CD4-positive, alpha-beta memory T cell (primary cell): ENCODE data around the gene PODNL1. TPM values are rescaled to one million over a fixed set of nuclear protein-coding genes. Genes with fewer than 3 reads are reported as not detected.

Experiments used
- CTCF ChIA-PET: fragments of 350-600 bp; sonication (Branson Sonifier 250); formaldehyde crosslinking; loops from one replicate; lab custom pipeline; 2021; ENCODE audit warnings: inconsistent platforms; ENCODE audit not compliant: partially characterized antibody; lab: Charles Lee
- POLR2A ChIA-PET: fragments of 350-600 bp; sonication (Branson Sonifier 250); formaldehyde crosslinking; loops from one replicate; lab custom pipeline; 2021; ENCODE audit not compliant: partially characterized antibody; lab: Charles Lee
- DNase-seq, 5 donors: peaks; one replicate each; pipeline versions ENCODE4 v3.0.0 to v3.0.0-alpha.2; 2020 to 2022; ENCODE audit warnings: mixed read lengths in 1 of 5
- H3K27ac ChIP-seq: one replicate; pipeline ENCODE4 v1.7.0; 2013; ENCODE audit warnings: low read depth, low read length
- H3K27me3 ChIP-seq: 2 replicates; pipeline ENCODE4 v1.7.0; 2013; ENCODE audit warnings: mild to moderate bottlenecking, low read length, moderate library complexity; ENCODE audit not compliant: insufficient read depth
- H3K36me3 ChIP-seq: 2 replicates; pipeline ENCODE4 v1.7.0; 2013; ENCODE audit warnings: mild to moderate bottlenecking, low read length, moderate library complexity; ENCODE audit not compliant: insufficient read depth
- H3K4me1 ChIP-seq: 2 replicates; pipeline ENCODE4 v1.7.0; 2013; ENCODE audit warnings: mild to moderate bottlenecking, low read length, moderate library complexity; ENCODE audit not compliant: insufficient read depth
- H3K4me3 ChIP-seq, 2 donors: one replicate each; pipeline ENCODE4 v1.7.0; 2013; ENCODE audit warnings: low read length in 2 of 2, mild to moderate bottlenecking in 1 of 2
- H3K9me3 ChIP-seq, 2 donors: one replicate each; pipeline ENCODE4 v1.7.0; 2013; ENCODE audit warnings: low read length in 2 of 2, control low read depth in 1 of 2; ENCODE audit not compliant: control insufficient read depth in 1 of 2
- H3K27ac Mint-ChIP-seq, 7 donors: one replicate each; pipeline ENCODE4 v1.8.0; 2020 to 2021; ENCODE audit warnings: mixed read lengths in 7 of 7, mild to moderate bottlenecking in 6 of 7, inconsistent platforms in 3 of 7, moderate library complexity in 3 of 7
- H3K27me3 Mint-ChIP-seq, 2 donors: one replicate each; pipeline ENCODE4 v1.8.0; 2020 to 2021; ENCODE audit warnings: mixed read lengths in 2 of 2
- H3K36me3 Mint-ChIP-seq, 2 donors: one replicate each; pipeline ENCODE4 v1.8.0; 2020 to 2021; ENCODE audit warnings: mixed read lengths in 2 of 2, inconsistent platforms in 1 of 2, mild to moderate bottlenecking in 1 of 2
- H3K4me1 Mint-ChIP-seq, 4 donors: one replicate each; pipeline ENCODE4 v1.8.0; 2020 to 2021; ENCODE audit warnings: mixed read lengths in 4 of 4, mild to moderate bottlenecking in 1 of 4
- H3K4me3 Mint-ChIP-seq, 8 donors: one replicate each; pipeline ENCODE4 v1.8.0; 2020 to 2021; ENCODE audit warnings: mixed read lengths in 8 of 8, mild to moderate bottlenecking in 7 of 8, moderate library complexity in 6 of 8, inconsistent platforms in 3 of 8
- H3K9me3 Mint-ChIP-seq, 8 donors: one replicate each; pipeline ENCODE4 v1.8.0; 2020 to 2021; ENCODE audit warnings: mixed read lengths in 8 of 8, mild to moderate bottlenecking in 5 of 8, inconsistent platforms in 3 of 8, moderate library complexity in 1 of 8
- intact Hi-C: fragments of 100-400 bp; cut with micrococcal nuclease; formaldehyde crosslinking; loops from one replicate; pipeline ENCODE4 v1.15.1; 2023
- polyA plus RNA-seq, 2 donors: library from polyadenylated mRNA; unstranded; fragments of 300-500 nt; fragmentation: Illumina TruSeq; gene quantifications; one replicate each; pipeline ENCODE4 v1.2.3, GENCODE V29; 2021
- total RNA-seq, 2 experiments: library from RNA; stranded (reverse); gene quantifications; one replicate each; pipeline ENCODE4 v1.2.3, GENCODE V29; 2021

PODNL1 gene
- total and polyA plus RNA-seq, 4 experiments from 2014 or later: not detected

GRCh38 chr19:13952154-13952930 is 14.1 kb upstream of the PODNL1 start, which contains the start of gene DCAF15:
Gene DCAF15, plus strand, starts transcription at chr19:13952509. Its CDS starts 4 bp downstream, at chr19:13952513.
- no peaks in the 10 kb centered on the region for H3K27me3 ChIP-seq
- Mint-ChIP-seq H3K9me3 (no peaks in the 10 kb centered on the region), H3K27ac (peak within 1 kb of the TSS; percentile 86 to 99 (median 96)), H3K4me1 (peaks cover 12 to 28% (median 17%) of the 10 kb centered on the region in 4 donors), H3K27me3 (no peaks in the 10 kb centered on the region), H3K4me3 (peak within 1 kb of the TSS; percentile 88 to 96 (median 92)), H3K36me3 (peaks cover 0 to 33% of the 10 kb centered on the region in 2 donors)
- peak; percentile 98 to 100 (median 99) for DNase-seq
- peaks cover 27% of the 10 kb centered on the region for H3K36me3 ChIP-seq
- H3K9me3 ChIP-seq: no peaks in the 10 kb centered on the region
- intact Hi-C loops: loop anchor here (1.0 to 10.0 kb wide), 7 partner anchors 34 to 139 kb away; partner anchors contain the start of genes BRME1, CC2D1A, MISP3 and RFX1
- H3K4me3 ChIP-seq: peak within 1 kb of the TSS; percentile 43 to 71
- H3K4me1 ChIP-seq: peaks cover 22% of the 10 kb centered on the region
- ChIA-PET POLR2A (interaction anchor here (0.6 to 7.2 kb wide), 25 partner anchors 10 to 570 kb away, joined by 3 to 119 read pairs (median 5); partner anchors contain the start of genes ASF1B, IL27RA, RFX1 and RLN3), CTCF (interaction anchor here (1.1 to 3.7 kb wide), 8 partner anchors 50 to 123 kb away, joined by 3 to 24 read pairs (median 4); partner anchors contain the start of genes IL27RA and MISP3)
- peak within 1 kb of the TSS; percentile 80 for H3K27ac ChIP-seq

DNA sequence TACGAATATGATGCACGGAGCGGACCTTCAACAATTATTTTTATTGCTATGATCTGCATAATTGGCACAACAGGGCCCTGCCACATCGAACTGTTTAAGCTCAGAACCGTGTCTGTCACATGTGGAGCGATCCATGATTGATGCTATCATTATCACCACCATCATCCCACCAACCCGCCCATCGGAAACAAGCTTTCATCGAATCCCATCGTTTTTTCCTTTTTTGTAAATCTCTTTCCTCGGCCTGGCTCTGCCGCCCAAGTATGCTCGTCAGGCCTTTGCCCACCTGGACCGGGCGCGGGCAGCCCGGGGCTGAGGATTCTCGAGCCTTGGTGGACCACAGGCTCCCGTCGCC is 13.6 kb upstream of the PODNL1 start:
- H3K36me3 Mint-ChIP-seq: peaks cover 0 to 28% of the 10 kb centered on the region in 2 donors

DNA sequence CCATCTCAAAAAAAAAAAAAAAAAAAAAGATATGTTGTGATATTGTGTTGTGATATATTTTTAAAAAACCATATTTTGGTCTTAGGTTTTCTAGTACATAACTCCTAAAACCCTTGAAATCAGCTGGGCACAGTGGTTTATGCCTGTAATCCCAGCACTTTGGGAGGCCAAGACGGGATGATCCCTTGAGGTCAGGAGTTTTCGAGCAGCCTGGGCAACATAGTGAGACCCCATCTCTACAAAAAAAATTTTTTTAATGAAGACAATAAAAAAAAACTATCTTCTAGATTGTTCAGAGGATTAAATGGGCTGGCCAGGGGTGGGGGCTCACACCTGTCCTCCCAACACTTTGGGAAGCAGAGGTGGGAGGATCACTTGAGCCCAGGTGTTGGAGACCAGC is 12.8 kb upstream of the PODNL1 start:
- no peaks in the 10 kb centered on the region for H3K9me3 Mint-ChIP-seq
- Histone ChIP-seq H3K4me1 (peaks cover 22% of the 10 kb centered on the region), H3K9me3 (no peaks in the 10 kb centered on the region), H3K36me3 (peaks cover 14% of the 10 kb centered on the region), H3K27ac (no peak overlapping the region), H3K27me3 (no peaks in the 10 kb centered on the region), H3K4me3 (no peak overlapping the region)
- no peaks in the 10 kb centered on the region for H3K27me3 Mint-ChIP-seq
- POLR2A ChIA-PET: interaction anchor here (1.2 to 7.2 kb wide), 8 partner anchors 11 to 123 kb away, joined by 3 to 119 read pairs (median 12); partner anchors contain the start of genes IL27RA and RFX1
- H3K36me3 Mint-ChIP-seq: peaks cover 0 to 22% of the 10 kb centered on the region in 2 donors
- H3K4me1 Mint-ChIP-seq: peaks cover 12 to 28% (median 17%) of the 10 kb centered on the region in 4 donors
- peak overlapping the region in 3 of 7 donors; percentile 86 to 99 (median 94) for H3K27ac Mint-ChIP-seq
- DNase-seq: no peak
- intact Hi-C loops: loop anchor here (5.0 to 10.0 kb wide), 2 partner anchors 44 to 124 kb away; partner anchors contain the start of genes BRME1, CC2D1A and MISP3
- H3K4me3 Mint-ChIP-seq: peak overlapping the region in 1 of 8 donors; percentile 96
- CTCF ChIA-PET: interaction anchor here (1.5 to 3.0 kb wide), 3 partner anchors 68 to 124 kb away, joined by 4 to 10 read pairs (median 5); partner anchors contain the start of gene IL27RA

More for the DNA sequence above, 13.6 kb upstream of the PODNL1 start:
- Histone ChIP-seq H3K36me3 (peaks cover 21% of the 10 kb centered on the region), H3K4me1 (peaks cover 22% of the 10 kb centered on the region), H3K9me3 (no peaks in the 10 kb centered on the region), H3K27me3 (no peaks in the 10 kb centered on the region), H3K4me3 (peak overlapping the region; percentile 43), H3K27ac (peak overlapping the region; percentile 80)
- no peak for DNase-seq
- peak overlapping the region; percentile 86 to 99 (median 96) for H3K27ac Mint-ChIP-seq
- intact Hi-C loops: loop anchor here (1.0 to 10.0 kb wide), 7 partner anchors 35 to 140 kb away; partner anchors contain the start of genes BRME1, CC2D1A, MISP3 and RFX1
- peak overlapping the region; percentile 88 to 96 (median 92) for H3K4me3 Mint-ChIP-seq
- H3K27me3 Mint-ChIP-seq: no peaks in the 10 kb centered on the region
- POLR2A ChIA-PET: interaction anchor here (0.9 to 7.2 kb wide), 18 partner anchors 11 to 185 kb away, joined by 3 to 119 read pairs (median 6); partner anchors contain the start of genes ASF1B, IL27RA, RFX1 and RLN3
- peaks cover 12 to 28% (median 17%) of the 10 kb centered on the region in 4 donors for H3K4me1 Mint-ChIP-seq
- CTCF ChIA-PET: interaction anchor here (1.2 to 3.7 kb wide), 5 partner anchors 69 to 123 kb away, joined by 3 to 24 read pairs (median 5); partner anchors contain the start of gene IL27RA
- no peaks in the 10 kb centered on the region for H3K9me3 Mint-ChIP-seq

- Histone ChIP-seq H3K27ac (no peak overlapping the region), H3K9me3 (no peaks in the 10 kb centered on the region), H3K4me3 (no peak overlapping the region), H3K36me3 (no peaks in the 10 kb centered on the region), H3K4me1 (no peaks in the 10 kb centered on the region), H3K27me3 (no peaks in the 10 kb centered on the region)
- DNase-seq: no peak
- H3K4me1 Mint-ChIP-seq: peaks cover 0 to 2% (median under 1%) of the 10 kb centered on the region in 4 donors
- POLR2A ChIA-PET: no interaction called here
- H3K27me3 Mint-ChIP-seq: no peaks in the 10 kb centered on the region
- H3K27ac Mint-ChIP-seq: no peak overlapping the region
- no peaks in the 10 kb centered on the region for H3K36me3 Mint-ChIP-seq
- CTCF ChIA-PET: no interaction called here
- no peak overlapping the region for H3K4me3 Mint-ChIP-seq
- peaks cover 0 to 4% (median 0%) of the 10 kb centered on the region in 8 donors for H3K9me3 Mint-ChIP-seq
- intact Hi-C loops: no loop called here
These were observed 8.2 kb upstream of the PODNL1 start for GRCh38 chr19:13946414-13946813.

DNA sequence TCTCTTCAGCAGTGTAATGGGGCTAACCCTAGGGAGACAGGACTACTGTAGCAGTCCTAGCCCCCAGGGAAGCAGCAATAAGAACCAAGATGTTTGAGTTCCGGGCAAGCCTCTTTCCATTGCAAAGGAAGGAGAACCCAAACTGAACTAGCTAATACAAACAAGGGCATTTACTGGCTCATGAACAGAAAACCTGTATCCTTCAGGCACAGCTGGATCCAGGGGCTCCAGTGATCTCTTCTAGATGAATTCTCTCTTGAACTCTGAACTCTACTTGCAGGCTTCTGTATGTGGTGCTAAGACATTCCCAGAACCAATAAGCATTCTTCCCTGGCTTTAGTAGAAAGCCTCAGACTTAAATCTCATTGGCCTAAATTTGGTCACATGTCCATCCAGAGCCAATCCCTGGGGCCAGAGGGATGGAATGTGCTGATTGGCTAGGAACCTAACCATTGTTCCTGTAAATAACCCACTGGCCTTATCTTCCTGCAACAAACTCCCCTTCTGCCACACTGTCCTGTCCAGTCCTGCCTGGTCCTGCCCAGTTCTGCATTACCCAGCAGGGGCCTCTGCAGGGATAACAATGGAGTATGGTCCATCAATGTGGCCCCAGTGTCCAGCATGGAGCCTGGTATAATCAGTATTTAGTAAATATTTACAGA is 3.9 kb upstream of the PODNL1 start:
- POLR2A ChIA-PET: no interaction called here
- no peak for DNase-seq
- Mint-ChIP-seq H3K4me1 (peaks cover 0 to 2% (median 0%) of the 10 kb centered on the region in 4 donors), H3K27ac (no peak overlapping the region), H3K27me3 (peaks cover 0 to 2% of the 10 kb centered on the region in 2 donors), H3K36me3 (no peaks in the 10 kb centered on the region), H3K9me3 (peaks cover 0 to 6% (median 0%) of the 10 kb centered on the region in 8 donors), H3K4me3 (no peak overlapping the region)
- Histone ChIP-seq H3K4me3 (no peak overlapping the region), H3K36me3 (no peaks in the 10 kb centered on the region), H3K9me3 (no peaks in the 10 kb centered on the region), H3K4me1 (no peaks in the 10 kb centered on the region), H3K27ac (no peak overlapping the region), H3K27me3 (no peaks in the 10 kb centered on the region)
- CTCF ChIA-PET: no interaction called here
- intact Hi-C loops: no loop called here

GRCh38 chr19:13937479-13938300 is 527 bp downstream of the PODNL1 start:
- ChIA-PET CTCF (interaction anchor here (1.3 kb wide), 1 partner anchor 122 kb away, joined by 3 read pairs; no protein-coding TSS in a partner anchor), POLR2A (no interaction called here)
- Histone ChIP-seq H3K4me1 (no peaks in the 10 kb centered on the region), H3K9me3 (no peaks in the 10 kb centered on the region), H3K27ac (no peak overlapping the region), H3K36me3 (no peaks in the 10 kb centered on the region), H3K27me3 (peaks cover 3% of the 10 kb centered on the region), H3K4me3 (no peak overlapping the region)
- no peak for DNase-seq
- peaks cover 0 to 7% of the 10 kb centered on the region in 2 donors for H3K27me3 Mint-ChIP-seq
- no peaks in the 10 kb centered on the region for H3K36me3 Mint-ChIP-seq
- peaks cover 0 to 6% (median 0%) of the 10 kb centered on the region in 8 donors for H3K9me3 Mint-ChIP-seq
- peaks cover 0 to 10% (median 2%) of the 10 kb centered on the region in 4 donors for H3K4me1 Mint-ChIP-seq
- intact Hi-C loops: no loop called here
- no peak overlapping the region for H3K27ac Mint-ChIP-seq
- H3K4me3 Mint-ChIP-seq: no peak overlapping the region
